GM19372 (cell line): Measurements from ENCODE around the gene SOX12.

Experiments used
- ATAC-seq: cut with Tn5 transposase; IDR thresholded peaks from one replicate; pipeline ENCODE4 v1.9.1; 2021; ENCODE audit warnings: mild to moderate bottlenecking, low read depth, moderate library complexity; ENCODE audit not compliant: unreplicated experiment

Gene SOX12

GRCh38 chr20:325045-325888, at the start of gene SOX12:
Gene SOX12 (plus strand): TSS chr20:325552. CDS start chr20:325925, 373 bp downstream.
- ATAC-seq, result peak; percentile 67

- no peak for ATAC-seq
Observed at GRCh38 chr20:275791-276190, 49.6 kb upstream of the SOX12 start.

GRCh38 chr20:276620-277495, 48.5 kb upstream of the SOX12 start:
- no peak for ATAC-seq

GRCh38 chr20:277496-277781, 47.9 kb upstream of the SOX12 start:
- ATAC-seq, result no peak

- no peak for ATAC-seq
Observed at GRCh38 chr20:278181-278580, 47.2 kb upstream of the SOX12 start.

GRCh38 chr20:278607-279571, 46.5 kb upstream of the SOX12 start:
- no peak for ATAC-seq

GRCh38 chr20:284172-284571, 41.2 kb upstream of the SOX12 start:
- no peak for ATAC-seq

- ATAC-seq, result no peak
Observed at GRCh38 chr20:286508-286907, 38.8 kb upstream of the SOX12 start.

- ATAC-seq, result no peak
Observed at GRCh38 chr20:288956-289692, 36.2 kb upstream of the SOX12 start.

GRCh38 chr20:289693-290083, 35.7 kb upstream of the SOX12 start:
- ATAC-seq, result no peak

GRCh38 chr20:290084-290831, 35.1 kb upstream of the SOX12 start, which contains the start of gene C20orf96:
Gene C20orf96 (minus strand): TSS chr20:290750. CDS start chr20:290610, 140 bp downstream.
- peak; percentile 86 for ATAC-seq

GRCh38 chr20:294602-295001, 30.8 kb upstream of the SOX12 start:
- ATAC-seq, result no peak

GRCh38 chr20:295804-296203, 29.5 kb upstream of the SOX12 start:
- ATAC-seq, result no peak

- peak; percentile 76 for ATAC-seq
Observed at GRCh38 chr20:297098-297924, 28.0 kb upstream of the SOX12 start, which contains the start of gene ZCCHC3. Gene ZCCHC3 (plus strand): TSS chr20:297570. CDS start chr20:297587, 17 bp downstream.

- peak; percentile 28 for ATAC-seq
Observed at GRCh38 chr20:297925-298775, 27.2 kb upstream of the SOX12 start.

- no peak for ATAC-seq
Observed at GRCh38 chr20:298776-299391, 26.5 kb upstream of the SOX12 start.
